HG03159 (cell line): ENCODE measurements around the gene GTPBP1.

ENCODE experiments used
- ATAC-seq: cut with Tn5 transposase; IDR thresholded peaks from one replicate; pipeline ENCODE4 v1.9.1; 2021; ENCODE audit warnings: mild to moderate bottlenecking, moderate library complexity; ENCODE audit not compliant: unreplicated experiment

GTPBP1 gene

DNA sequence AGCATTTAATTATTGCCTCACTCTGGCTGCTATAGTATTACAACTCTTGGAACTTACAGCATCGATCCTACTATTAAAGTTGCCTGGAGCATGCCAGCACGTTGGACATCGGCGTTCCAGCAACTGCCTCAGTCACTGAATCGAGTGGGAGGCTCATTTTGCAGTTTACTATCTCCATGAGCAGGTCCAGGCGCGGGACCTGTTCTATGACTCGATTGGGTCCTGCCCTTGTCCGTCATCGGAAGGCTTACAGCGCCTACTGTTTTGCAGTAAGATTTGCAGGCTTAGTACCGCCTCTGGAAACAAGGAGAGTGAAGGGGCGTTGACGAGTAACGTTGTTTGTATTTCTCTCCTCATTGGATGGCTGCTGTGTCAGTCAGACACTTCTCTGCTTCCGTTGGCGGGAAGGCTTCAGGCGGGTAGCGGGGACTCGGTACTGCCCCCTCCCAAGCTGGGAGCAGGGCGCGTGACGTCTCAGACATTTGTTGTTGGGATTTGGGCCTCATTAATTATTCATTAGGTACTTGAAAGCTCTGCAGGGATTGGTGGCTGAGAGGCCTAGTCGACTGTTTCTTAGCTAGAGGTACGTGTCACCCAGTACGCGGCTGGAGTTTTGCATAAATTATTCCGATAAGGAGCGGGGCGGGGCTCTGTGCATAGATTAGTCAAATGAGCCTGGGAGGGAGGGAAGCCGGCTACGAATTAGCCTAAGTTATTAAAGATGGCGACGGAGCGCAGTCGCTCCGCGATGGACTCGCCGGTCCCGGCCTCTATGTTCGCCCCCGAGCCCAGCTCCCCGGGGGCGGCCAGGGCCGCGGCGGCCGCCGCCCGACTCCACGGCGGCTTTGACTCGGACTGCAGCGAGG, at the start of gene GTPBP1:
Gene GTPBP1 (plus strand): TSS at position 710 of the 866 bp plus-strand sequence. CDS start 12 bp downstream, at position 722.
- ATAC-seq, result peak; percentile 76

- ATAC-seq, result peak; percentile 63
Measured at GRCh38 chr22:38656256-38657044, 49.3 kb upstream of the GTPBP1 start, which contains the start of the genes CBY1 and FAM227A. CBY1 (plus strand) TSS chr22:38656638; CDS start chr22:38668055, 11,417 bp downstream. FAM227A (minus strand) TSS chr22:38656392; CDS start chr22:38650168, 6,224 bp downstream.

GRCh38 chr22:38657045-38657909, 48.5 kb upstream of the GTPBP1 start:
- no peak for ATAC-seq

DNA sequence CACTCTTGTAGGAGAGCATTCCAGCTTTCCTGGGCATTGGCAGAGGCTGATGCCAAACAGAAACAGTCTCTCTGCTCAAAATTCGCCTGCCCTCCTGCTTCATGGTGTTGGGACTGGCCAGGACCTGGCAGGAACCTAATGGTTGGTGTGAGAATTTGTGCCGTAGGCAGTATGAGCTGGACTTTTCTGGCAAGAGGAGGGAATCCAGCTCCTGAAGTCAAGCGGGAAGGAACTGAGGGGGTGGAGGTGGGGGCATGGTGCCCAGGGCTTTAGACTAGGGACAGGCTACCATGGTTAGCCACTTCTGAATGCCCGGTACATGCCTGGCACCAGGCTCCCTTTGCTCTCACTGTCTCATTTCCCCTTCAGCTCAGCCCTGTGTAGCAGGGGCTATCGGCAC, 30.9 kb upstream of the GTPBP1 start:
- no peak for ATAC-seq

- ATAC-seq, result no peak
Measured at GRCh38 chr22:38675833-38676232, 29.9 kb upstream of the GTPBP1 start.

DNA sequence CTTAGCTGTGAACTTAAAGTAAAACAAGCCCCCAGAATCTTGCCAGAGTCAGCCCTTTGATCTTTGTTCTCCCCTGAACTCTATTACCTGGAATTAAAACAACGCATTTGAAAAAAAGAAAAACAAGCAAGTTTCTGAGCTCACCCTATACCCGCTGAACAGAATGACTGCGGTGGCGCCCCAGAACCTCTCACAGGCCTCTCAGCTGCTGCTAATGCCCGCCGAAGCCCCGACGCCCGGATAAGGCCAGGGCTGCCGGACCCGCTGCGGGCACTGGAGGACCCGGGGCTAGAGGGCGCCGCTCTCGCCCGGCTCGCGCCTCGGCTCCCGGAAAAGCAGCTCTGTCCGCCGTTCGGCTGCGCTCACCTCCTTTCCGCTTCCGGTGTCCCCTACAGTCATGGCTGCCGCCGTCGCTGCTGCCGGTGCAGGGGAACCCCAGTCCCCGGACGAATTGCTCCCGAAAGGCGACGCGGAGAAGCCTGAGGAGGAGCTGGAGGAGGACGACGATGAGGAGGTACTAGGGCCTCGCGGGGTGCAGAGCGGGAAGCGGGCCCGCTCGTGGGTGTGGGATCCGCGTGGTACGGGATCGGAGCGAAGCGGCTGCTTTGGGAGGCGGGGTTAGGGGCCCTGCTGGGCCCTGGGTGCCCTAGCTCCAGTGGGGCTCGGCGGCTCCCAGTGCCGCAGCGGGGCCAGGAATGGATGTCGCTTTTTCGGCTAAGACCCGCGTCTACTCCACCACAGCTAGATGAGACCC, 24.0 kb upstream of the GTPBP1 start, which contains the start of gene TOMM22:
Gene TOMM22 (plus strand): TSS at position 376 of the 754 bp plus-strand sequence. CDS start 22 bp downstream, at position 398.
- ATAC-seq, result peak; percentile 90

DNA sequence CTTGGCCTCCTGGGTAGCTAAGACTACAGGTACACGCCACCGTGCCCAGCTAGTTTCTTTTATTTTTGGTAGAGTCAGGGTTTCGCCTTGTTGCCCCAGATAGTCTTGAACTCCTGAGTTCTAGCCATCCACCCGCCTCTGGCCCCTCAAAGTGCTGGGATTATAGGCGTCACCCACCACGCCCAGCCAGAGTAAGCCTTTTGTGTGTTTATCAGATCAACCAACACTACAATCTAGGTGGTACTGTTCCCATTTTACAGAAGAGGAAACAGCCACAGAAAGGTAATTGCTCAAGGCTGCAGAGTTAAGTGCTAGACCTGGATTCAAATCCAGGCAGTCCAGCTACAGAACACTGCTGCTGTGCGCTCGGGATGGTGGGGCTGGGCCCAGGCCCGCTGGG, 20.8 kb upstream of the GTPBP1 start:
- ATAC-seq, result no peak

- no peak for ATAC-seq
Measured at GRCh38 chr22:38685761-38686160, 20.0 kb upstream of the GTPBP1 start.

GRCh38 chr22:38689651-38690050, 16.1 kb upstream of the GTPBP1 start:
- ATAC-seq, result no peak

GRCh38 chr22:38694049-38694448, 11.7 kb upstream of the GTPBP1 start:
- no peak for ATAC-seq

DNA sequence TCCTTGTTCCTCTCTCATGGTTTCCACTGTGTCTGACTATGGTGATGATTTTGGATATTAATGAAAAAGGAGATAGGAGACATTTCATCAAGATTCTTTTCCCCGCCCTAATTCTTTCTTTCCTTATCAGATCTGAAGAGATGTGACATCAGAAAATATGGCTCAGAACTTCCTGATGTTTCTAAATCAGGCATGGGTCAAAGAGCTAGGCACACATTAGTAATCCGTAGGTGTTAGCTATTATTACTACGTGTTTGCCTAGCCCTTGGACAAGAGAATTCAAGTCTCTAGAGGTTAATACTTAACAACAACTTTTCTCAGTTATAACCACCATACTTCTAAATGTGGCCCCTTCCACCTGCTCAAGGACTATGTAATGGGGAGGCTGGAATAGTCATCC, 10.8 kb upstream of the GTPBP1 start:
- no peak for ATAC-seq

GRCh38 chr22:38696606-38697424, 8.9 kb upstream of the GTPBP1 start:
- no peak for ATAC-seq

GRCh38 chr22:38697425-38698089, 8.2 kb upstream of the GTPBP1 start:
- ATAC-seq, result no peak

DNA sequence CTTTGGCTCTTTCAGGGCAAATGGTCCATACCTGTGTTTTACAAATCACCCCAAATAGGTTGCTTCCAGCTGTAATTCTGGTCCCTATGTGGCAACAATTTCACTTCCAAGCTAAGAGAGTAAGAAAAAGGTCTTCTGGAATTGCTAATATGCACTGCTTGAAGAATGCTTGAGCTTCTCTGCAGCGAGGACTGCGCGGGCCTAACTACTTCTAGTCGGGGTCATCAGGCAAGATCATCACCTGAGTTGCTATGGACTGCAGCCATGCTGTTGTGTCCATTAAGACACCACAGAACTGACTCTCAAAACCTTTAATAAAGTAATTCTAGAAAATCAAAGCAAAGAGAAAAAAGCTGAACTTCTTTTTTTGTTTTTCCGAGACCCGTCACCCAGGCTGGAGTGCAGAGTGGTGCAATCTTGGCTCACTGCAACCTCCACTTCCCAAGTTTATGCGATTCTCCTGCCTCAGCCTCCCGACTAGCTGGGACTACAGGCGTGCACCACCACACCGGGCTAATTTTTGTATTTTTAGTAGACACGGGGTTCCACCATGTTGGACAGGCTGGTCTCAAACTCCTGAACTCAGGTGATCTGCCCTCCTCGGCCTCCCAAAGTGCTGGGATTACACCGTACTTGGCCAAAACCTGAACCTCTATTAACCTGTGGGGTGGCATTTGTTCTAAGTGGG, 7.2 kb upstream of the GTPBP1 start:
- ATAC-seq, result no peak

- ATAC-seq, result no peak
Measured at GRCh38 chr22:38699143-38699542, 6.6 kb upstream of the GTPBP1 start.

GRCh38 chr22:38699784-38700183, 6.0 kb upstream of the GTPBP1 start:
- no peak for ATAC-seq

GRCh38 chr22:38700270-38700788, 5.4 kb upstream of the GTPBP1 start:
- ATAC-seq, result peak; percentile 8
